IMR-90 (cell line): ENCODE data around the gene PRRC2A. TPM values are rescaled to one million over a fixed set of nuclear protein-coding genes. Genes with fewer than 3 reads are reported as not detected.
"Not testable (repeated sequence)": the region's sequence is repeated elsewhere in the genome, so short reads cannot be mapped to it uniquely, and the experiment has no call there.

ENCODE experiments used
- ATAC-seq: fragments of 200-7000 bp; cut with Tn5 transposase; 2 replicates; pipeline ENCODE4 v1.9.1; 2020; ENCODE audit warnings: low read depth, mild to moderate bottlenecking, moderate library complexity
- BruUV-seq: library from RNA; stranded (reverse); fragments of 400-500 nt; replicated peaks from 2 replicates; lab custom pipeline; 2021; lab: Mats Ljungman, UMichigan
- CTCF ChIA-PET: fragments of 300-600 bp; formaldehyde crosslinking; extraction: SDS; loops from one replicate; lab custom pipeline; 2021; ENCODE audit warnings: antibody characterized with exemption; lab: Yijun Ruan, JAX
- POLR2A ChIA-PET: fragments of 300-600 bp; sonication (Branson Sonifier 250); formaldehyde crosslinking; loops from one replicate; lab custom pipeline; 2022; ENCODE audit warnings: antibody characterized with exemption; ENCODE audit not compliant: unreplicated experiment; lab: Charles Lee
- DNase-seq: peaks from one replicate; pipeline ENCODE4 v3.0.0; 2013
- H2AFZ ChIP-seq: replicated peaks from 2 replicates; pipeline ENCODE3; 2013; ENCODE audit warnings: low read length, mild to moderate bottlenecking; ENCODE audit not compliant: poor library complexity
- H2AK5ac ChIP-seq: 2 replicates; pipeline ENCODE4 v1.6.1; 2013; ENCODE audit warnings: low read depth, low read length, inconsistent platforms
- H2AK9ac ChIP-seq: replicated peaks from 2 replicates; pipeline ENCODE3; 2013; ENCODE audit warnings: mild to moderate bottlenecking, low read depth, low read length, moderate library complexity; ENCODE audit not compliant: poor library complexity
- H2BK120ac ChIP-seq: 2 replicates; pipeline ENCODE4 v1.6.1; 2013; ENCODE audit warnings: low read depth, low read length, inconsistent platforms
- H2BK15ac ChIP-seq: 3 replicates; pipeline ENCODE4 v1.6.1; 2013; ENCODE audit warnings: low read depth, low read length, inconsistent platforms
- H2BK20ac ChIP-seq: 2 replicates; pipeline ENCODE4 v1.6.1; 2013; ENCODE audit warnings: low read depth, mild to moderate bottlenecking, inconsistent platforms, low read length, moderate library complexity
- H2BK5ac ChIP-seq: 2 replicates; pipeline ENCODE4 v1.6.1; 2013; ENCODE audit warnings: mild to moderate bottlenecking, low read depth, low read length, inconsistent platforms; ENCODE audit not compliant: poor library complexity, severe bottlenecking
- H3K14ac ChIP-seq: replicated peaks from 2 replicates; pipeline ENCODE4 v1.6.1; 2013; ENCODE audit warnings: low read depth, low read length, inconsistent platforms
- H3K18ac ChIP-seq: 2 replicates; pipeline ENCODE4 v1.6.1; 2013; ENCODE audit warnings: low read depth, low read length, control low read depth
- H3K23ac ChIP-seq: 2 replicates; pipeline ENCODE4 v1.6.1; 2013; ENCODE audit warnings: low read depth, low read length, inconsistent platforms
- H3K27ac ChIP-seq: 2 replicates; pipeline ENCODE4 v1.5.1; 2013; ENCODE audit warnings: mild to moderate bottlenecking, control low read depth, low read length; ENCODE audit not compliant: insufficient read depth
- H3K27me3 ChIP-seq: 2 replicates; pipeline ENCODE4 v1.6.1; 2013; ENCODE audit warnings: low read length; ENCODE audit not compliant: control insufficient read depth, insufficient read depth
- H3K36me3 ChIP-seq: 2 replicates; pipeline ENCODE4 v1.6.1; 2013; ENCODE audit warnings: low read length, mixed read lengths; ENCODE audit not compliant: control insufficient read depth, insufficient read depth
- H3K4ac ChIP-seq: 2 replicates; pipeline ENCODE4 v1.6.1; 2013; ENCODE audit warnings: low read depth, low read length, inconsistent platforms
- H3K4me1 ChIP-seq: 2 replicates; pipeline ENCODE4 v1.6.1; 2013; ENCODE audit warnings: low read length, mixed read lengths; ENCODE audit not compliant: control insufficient read depth, insufficient read depth
- H3K4me2 ChIP-seq: 2 replicates; pipeline ENCODE4 v1.6.1; 2013; ENCODE audit warnings: low read depth, mild to moderate bottlenecking, control low read depth, low read length, moderate library complexity
- H3K4me3 ChIP-seq: 2 replicates; pipeline ENCODE4 v1.5.1; 2013; ENCODE audit warnings: low read depth, mild to moderate bottlenecking, control low read depth, low read length, moderate library complexity; ENCODE audit not compliant: insufficient read depth
- H3K56ac ChIP-seq: 2 replicates; pipeline ENCODE4 v1.6.1; 2013; ENCODE audit warnings: low read length, inconsistent platforms; ENCODE audit not compliant: insufficient read depth; ENCODE audit errors: extremely low read depth
- H3K79me1 ChIP-seq, 2 experiments: 2 replicates each; pipeline ENCODE4 v1.6.1; 2013; ENCODE audit warnings: low read length in 2 of 2, inconsistent platforms in 1 of 2, low read depth in 1 of 2
- H3K9ac ChIP-seq: 2 replicates; pipeline ENCODE4 v1.6.1; 2013; ENCODE audit warnings: low read depth, low read length, control low read depth
- H3K9me1 ChIP-seq: 2 replicates; pipeline ENCODE4 v1.6.1; 2013; ENCODE audit warnings: low read length, inconsistent platforms; ENCODE audit not compliant: insufficient read depth
- H3K9me3 ChIP-seq: 2 replicates; pipeline ENCODE4 v1.6.1; 2013; ENCODE audit warnings: low read length; ENCODE audit not compliant: control insufficient read depth, insufficient read depth
- H4K20me1 ChIP-seq: 2 replicates; pipeline ENCODE4 v1.6.1; 2013; ENCODE audit warnings: low read length, inconsistent platforms; ENCODE audit not compliant: insufficient read depth
- H4K5ac ChIP-seq: 2 replicates; pipeline ENCODE4 v1.6.1; 2013; ENCODE audit warnings: mild to moderate bottlenecking, low read depth, low read length, control low read depth
- H4K8ac ChIP-seq, 2 experiments: 2 replicates each; pipeline ENCODE4 v1.6.1; 2013; ENCODE audit warnings: low read depth in 2 of 2, low read length in 2 of 2, control low read depth in 1 of 2, inconsistent platforms in 1 of 2
- H4K91ac ChIP-seq: 2 replicates; pipeline ENCODE4 v1.6.1; 2013; ENCODE audit warnings: low read depth, low read length, inconsistent platforms; ENCODE audit not compliant: insufficient read depth
- RFX5 ChIP-seq: IDR thresholded peaks from 2 replicates; pipeline ENCODE4 v1.8.0; 2012; ENCODE audit warnings: low read depth, mild to moderate bottlenecking, low read length, moderate library complexity
- WGBS, 2 experiments: methylation state at CpG; one replicate each; pipeline versions ENCODE4 v1.1.5 to v1.1.7; 2013; ENCODE audit warnings: missing lambda C conversion rate in 2 of 2; ENCODE audit not compliant: insufficient read length in 1 of 2; ENCODE audit errors: extremely low coverage in 2 of 2; 5-methylcytosine and 5-hydroxymethylcytosine counted together
- dilution Hi-C: fragments of 300-500 bp; cut with HindIII; formaldehyde crosslinking; loops from one replicate; pipeline ENCODE4 v1.14.3; 2018; ENCODE audit warnings: low sequenced_read_pairs; ENCODE audit not compliant: unreplicated experiment
- in situ Hi-C: fragments of 300-500 bp; cut with MboI; formaldehyde crosslinking; loops from 3 replicates; pipeline ENCODE4 v1.14.3; 2019; ENCODE audit warnings: low sequenced_read_pairs, inconsistent platforms, mixed read lengths
- intact Hi-C: fragments of 100-400 bp; cut with micrococcal nuclease; formaldehyde crosslinking; loops from 2 replicates; pipeline ENCODE4 v1.10.0; 2022
- polyA plus RNA-seq, 3 experiments: library from polyadenylated mRNA; depleted of rRNA; stranded (reverse); fragments of >200 nt; gene quantifications; 2 replicates each; pipeline ENCODE4 v1.2.3, GENCODE V29; 2012; ENCODE audit warnings: low replicate concordance in 1 of 3
- total RNA-seq: library from RNA; depleted of rRNA; stranded (reverse); fragments of >200 nt; gene quantifications from 2 replicates; pipeline ENCODE4 v1.2.3, GENCODE V29; 2012

Gene PRRC2A
- total and polyA plus RNA-seq, 2 of the 4 experiments (the other 2 are of a cell fraction) = 7.7 to 88.6 TPM

GRCh38 chr6:31588871-31589650 lies 31.5 kb upstream of the PRRC2A start (continued):
- TF ChIP-seq RFX5 = no peak

GRCh38 chr6:31590691-31591090 lies 29.8 kb upstream of the PRRC2A start:
- H3K9ac ChIP-seq, H3K9me1 ChIP-seq, H2BK15ac ChIP-seq, H3K23ac ChIP-seq, H3K9me3 ChIP-seq, H2AFZ ChIP-seq, H4K91ac ChIP-seq, dilution Hi-C loops, H3K4me3 ChIP-seq, H3K14ac ChIP-seq, POLR2A ChIA-PET, H2BK5ac ChIP-seq, H2BK120ac ChIP-seq, H3K27ac ChIP-seq, H4K8ac ChIP-seq, in situ Hi-C loops, H3K18ac ChIP-seq, ATAC-seq, H3K56ac ChIP-seq, H2AK5ac ChIP-seq, H3K79me1 ChIP-seq, H3K4ac ChIP-seq, H4K20me1 ChIP-seq, H3K36me3 ChIP-seq, H2AK9ac ChIP-seq, H3K4me2 ChIP-seq, intact Hi-C loops, H4K5ac ChIP-seq, H2BK20ac ChIP-seq, DNase-seq, H3K4me1 ChIP-seq, BruUV-seq: not testable (repeated sequence)
- CTCF ChIA-PET = interaction anchor here (0.9 kb wide), 1 partner anchor 10 kb away, joined by 3 read pairs; no protein-coding TSS in a partner anchor
- H3K27me3 ChIP-seq = peaks cover 11% of the 10 kb centered on the region
- 79% methylated on average over 5 of the region's 5 CpGs; no CpG with 5 or more reads in 1 of the 2 experiments for WGBS, 2 experiments
